Heart right ventricle (tissue), 16 donors: Measurements from ENCODE around the gene MT1X. TPM values are rescaled to one million over a fixed set of nuclear protein-coding genes. Genes with fewer than 3 reads are reported as not detected.

Experiments
- ATAC-seq, 8 donors: fragments of 200-7000 bp; cut with Tn5 transposase; one replicate each; pipeline ENCODE4 v1.9.1; 2020; ENCODE audit warnings: mild to moderate bottlenecking in 8 of 8, moderate library complexity in 8 of 8, moderate number of reproducible peaks in 1 of 8
- DNase-seq, 2 donors: peaks; one replicate each; pipeline ENCODE4 v3.0.0-alpha.2; 2020
- H3K27ac ChIP-seq, 10 donors: fragments of 200-600 bp; sonication (generic) in 2 of 10; one replicate each; pipeline versions ENCODE4 v1.5.0 to v1.8.0; 2020 to 2022; ENCODE audit warnings: mild to moderate bottlenecking in 3 of 10
- H3K27me3 ChIP-seq, 7 donors: fragments of 200-600 bp; one replicate each; pipeline ENCODE4 v1.8.0; 2021 to 2022; ENCODE audit warnings: mild to moderate bottlenecking in 2 of 7
- H3K36me3 ChIP-seq, 9 donors: fragments of 200-600 bp; sonication (generic) in 1 of 9; one replicate each; pipeline versions ENCODE4 v1.5.0 to v1.8.0; 2020 to 2022; ENCODE audit warnings: mild to moderate bottlenecking in 2 of 9
- H3K4me1 ChIP-seq, 9 donors: fragments of 200-600 bp; sonication (generic) in 1 of 9; one replicate each; pipeline versions ENCODE4 v1.5.0 to v1.8.0; 2020 to 2022; ENCODE audit warnings: mild to moderate bottlenecking in 4 of 9
- H3K4me3 ChIP-seq, 10 donors: fragments of 200-600 bp; sonication (generic) in 2 of 10; one replicate each; pipeline versions ENCODE4 v1.5.0 to v1.8.0; 2020 to 2022; ENCODE audit warnings: mild to moderate bottlenecking in 7 of 10, moderate library complexity in 2 of 10
- H3K9me3 ChIP-seq, 11 donors: fragments of 200-600 bp in 10 of 11; sonication (generic) in 2 of 11; one replicate each; pipeline versions ENCODE4 v1.5.0 to v1.8.0; 2013 to 2022; ENCODE audit warnings: mild to moderate bottlenecking in 2 of 11, control low read depth in 1 of 11, moderate library complexity in 1 of 11
- WGBS, 2 donors: extraction: QIAGEN DNeasy Blood & Tissue Kit; methylation state at CpG; one replicate each; pipeline ENCODE4 v1.1.7; 2013; ENCODE audit warnings: inconsistent platforms in 1 of 2; 5-methylcytosine and 5-hydroxymethylcytosine counted together
- intact Hi-C, 10 donors: fragments of 100-400 bp; cut with DNase I; formaldehyde crosslinking; loops; one replicate each; pipeline versions ENCODE4 v1.11.1 to v1.14.2; 2022
- long read RNA-seq, 3 donors: library from polyadenylated mRNA; unstranded; transcript quantifications; one replicate each; pipeline ENCODE4 v2.0.0, GENCODE V29; 2020 to 2021
- polyA plus RNA-seq, 2 donors: library from polyadenylated mRNA; stranded (reverse); fragments of 200-250 nt; gene quantifications; one replicate each; pipeline ENCODE4 v1.2.3, GENCODE V29; 2013
- total RNA-seq, 10 donors: library from RNA; stranded (reverse); fragmentation: NEBNext Ultra II Directional in 3 of 10; extraction: Animal tissue kit (Norgen Biotek cat#: 25700) in 3 of 10; gene quantifications; one replicate each; pipeline versions ENCODE4 v1.2.1 to v1.2.4, GENCODE V29; 2021 to 2023
- TF ChIP-seq, protein P1 (sequence below), 9 donors: fragments of 200-600 bp; sonication (generic) in 2 of 9; IDR thresholded peaks; one replicate each; pipeline versions ENCODE4 v1.5.0 to v1.8.0; 2021 to 2022; ENCODE audit warnings: antibody characterized with exemption in 9 of 9, mild to moderate bottlenecking in 5 of 9, moderate library complexity in 1 of 9
- donor health status: Arrhythmogenic right ventricular cardiomyopathy.
- donor health status: ischemic (EF 13 %, LVEDD 7.1; RV severe dilation, severe dysfunction).
- donor health status: healthy with polysubstance abuse.
- donor health status: DM: no; HTN: yes; CAD: no.
- donor health status: DM: no; HTN: no; CAD: no.
- donor health status: ischemic (EF 25% LVEDD 6.9; RV normal size, moderate dysfunction).
- donor health status: ischemic (EF 25% LVEDD 5.7; RV mildly dilated, moderate dysfunction).
- donor health status: healthy.
- donor health status: DM: yes; HTN: yes; CAD: no.
- donor health status: Ischemic cardiomyopathy.
- donor health status: ischemic (EF 35%, LVEDD 5.7; RV mildly dilated, moderate dysfunction).
- donor health status: nonischemic (EF 11% LVEDD 7.7; RV severe dilation, severe dysfunction).
- donor health status: DM: yes; HTN: yes; CAD: no.
- donor health status: PGD.
- donor health status: ischemic (EF 29% LVEDD 5.4; RV normal size, mild dysfunction).
- donor health status: nonischemic (EF 23%, LVEDD 6.1; RV moderate dilation, normal function).

Gene MT1X
- total RNA-seq = 100 to 1,000 TPM in 4 of 10 donors, 10 to 100 TPM in 6; 15.8 to 616 (median 71.4) TPM
- polyA plus RNA-seq = 100 to 1,000 TPM; 162 to 239 TPM
- long read RNA-seq, donor 1, partial matches to known transcripts = 0 of 3 reads
- long read RNA-seq, donor 1, other reads (novel, unspliced or antisense) = 0 of 3 reads
- long read RNA-seq, donor 2, transcript MT1X-201 (3 exons, 450 nt) = major isoform, 23 of 24 reads
- long read RNA-seq, donor 2, partial matches to known transcripts = 0 of 24 reads
- long read RNA-seq, donor 2, other reads (novel, unspliced or antisense) = 0 of 24 reads
- long read RNA-seq, donor 3, transcript MT1X-201 (3 exons, 450 nt) = minor isoform, 5 of 11 reads
- long read RNA-seq, donor 3, transcript MT1X-204 (1 exons, 1,727 nt) = major isoform, 6 of 11 reads
- long read RNA-seq, donor 3, partial matches to known transcripts = 0 of 11 reads
- long read RNA-seq, donor 3, other reads (novel, unspliced or antisense) = 0 of 11 reads

DNA sequence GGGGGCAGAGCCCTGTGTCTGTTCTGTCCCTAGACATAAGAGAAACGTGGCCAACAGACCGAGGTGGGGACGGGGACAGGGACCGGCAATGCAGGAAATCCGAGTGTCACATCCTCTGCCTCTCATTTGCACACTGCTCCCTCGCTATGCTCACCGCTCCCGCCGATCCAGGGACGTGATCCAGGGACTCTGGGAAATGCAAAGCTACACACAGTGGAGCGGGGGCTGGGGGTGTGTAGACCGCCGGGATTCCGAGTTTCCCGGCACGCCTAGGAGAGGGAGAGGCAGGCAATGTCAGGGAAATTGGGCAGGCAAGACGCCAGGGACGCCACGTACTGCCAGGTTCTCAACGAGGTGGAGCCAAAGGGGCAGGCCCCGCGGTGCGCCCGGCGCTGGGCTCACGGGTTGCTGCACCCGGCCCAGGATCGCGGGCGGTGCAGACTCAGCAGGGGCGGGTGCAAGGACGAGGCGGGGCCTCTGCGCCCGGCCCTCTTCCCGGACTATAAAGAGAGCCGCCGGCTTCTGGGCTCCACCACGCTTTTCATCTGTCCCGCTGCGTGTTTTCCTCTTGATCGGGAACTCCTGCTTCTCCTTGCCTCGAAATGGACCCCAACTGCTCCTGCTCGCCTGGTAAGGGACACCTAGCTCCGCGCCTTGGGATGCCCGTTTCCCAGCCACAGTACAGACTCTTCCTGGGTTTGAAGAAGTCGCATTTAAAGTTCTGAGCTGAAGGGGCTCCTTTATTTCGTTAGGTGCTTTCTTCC, at the start of gene MT1X:
Gene MT1X, plus strand, starts transcription at position 532 of the 764 bp plus-strand sequence. Its CDS starts 71 bp downstream, at position 603.
- intact Hi-C loops = loop anchor here in 8 of 10 donors (1.0 to 5.0 kb wide), 7 partner anchors 40 to 80 kb away; partner anchors contain the start of genes MT2A (in 6 of the 8) and MT1E (in 2 of the 8)
- H3K4me3 ChIP-seq = peak within 1 kb of the TSS; percentile 37 to 71 (median 58)
- 1% methylated on average over 49 of the region's 49 CpGs for WGBS, 2 donors
- ATAC-seq = peak; percentile 93 to 99 (median 98)
- peaks cover 0 to under 1% (median 0%) of the 10 kb centered on the region in 7 donors for H3K27me3 ChIP-seq
- H3K9me3 ChIP-seq = peaks cover 0 to 12% (median 0%) of the 10 kb centered on the region in 11 donors
- DNase-seq = peak; percentile 88 to 95
- TF ChIP-seq, protein P1, sequence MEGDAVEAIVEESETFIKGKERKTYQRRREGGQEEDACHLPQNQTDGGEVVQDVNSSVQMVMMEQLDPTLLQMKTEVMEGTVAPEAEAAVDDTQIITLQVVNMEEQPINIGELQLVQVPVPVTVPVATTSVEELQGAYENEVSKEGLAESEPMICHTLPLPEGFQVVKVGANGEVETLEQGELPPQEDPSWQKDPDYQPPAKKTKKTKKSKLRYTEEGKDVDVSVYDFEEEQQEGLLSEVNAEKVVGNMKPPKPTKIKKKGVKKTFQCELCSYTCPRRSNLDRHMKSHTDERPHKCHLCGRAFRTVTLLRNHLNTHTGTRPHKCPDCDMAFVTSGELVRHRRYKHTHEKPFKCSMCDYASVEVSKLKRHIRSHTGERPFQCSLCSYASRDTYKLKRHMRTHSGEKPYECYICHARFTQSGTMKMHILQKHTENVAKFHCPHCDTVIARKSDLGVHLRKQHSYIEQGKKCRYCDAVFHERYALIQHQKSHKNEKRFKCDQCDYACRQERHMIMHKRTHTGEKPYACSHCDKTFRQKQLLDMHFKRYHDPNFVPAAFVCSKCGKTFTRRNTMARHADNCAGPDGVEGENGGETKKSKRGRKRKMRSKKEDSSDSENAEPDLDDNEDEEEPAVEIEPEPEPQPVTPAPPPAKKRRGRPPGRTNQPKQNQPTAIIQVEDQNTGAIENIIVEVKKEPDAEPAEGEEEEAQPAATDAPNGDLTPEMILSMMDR (IDR thresholded peaks at IDR 0.05) = no peak
- peak within 1 kb of the TSS; percentile 60 to 90 (median 82) for H3K27ac ChIP-seq
- no peaks in the 10 kb centered on the region for H3K36me3 ChIP-seq
- peaks cover 0 to 55% (median 28%) of the 10 kb centered on the region in 9 donors for H3K4me1 ChIP-seq

DNA sequence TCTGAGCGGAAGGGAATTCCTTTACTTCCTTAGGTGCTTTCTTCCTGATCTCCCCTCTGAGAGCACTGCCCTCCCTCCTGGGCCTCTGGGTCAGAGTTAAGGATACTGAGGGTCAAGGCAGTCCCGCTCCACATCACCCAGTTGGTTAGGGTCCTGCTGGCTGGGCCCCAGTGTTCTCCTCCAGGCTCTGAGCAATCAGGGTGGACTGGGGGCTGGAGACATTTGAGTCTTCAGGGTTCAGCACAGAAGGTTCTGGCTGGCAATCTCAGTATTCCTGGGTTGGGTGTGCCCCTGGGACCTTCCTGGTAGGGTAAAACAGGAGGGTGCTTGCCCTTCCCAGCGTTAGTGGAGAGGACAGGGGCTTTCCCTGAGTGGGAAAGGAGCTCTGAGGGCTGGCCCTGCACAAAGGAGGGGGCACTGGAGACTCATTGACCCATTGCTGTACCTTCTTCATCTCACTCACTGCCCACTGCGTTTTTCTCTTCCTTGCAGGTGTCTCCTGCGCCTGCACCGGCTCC, 49.4 kb upstream of the MT1X start:
- ATAC-seq (peak in 3 of 8 donors; percentile 3 to 18 (median 3)), DNase-seq (no peak)
- Histone ChIP-seq H3K27ac (peak overlapping the region; percentile 43 to 82 (median 76)), H3K36me3 (no peaks in the 10 kb centered on the region), H3K4me3 (peak overlapping the region; percentile 27 to 72 (median 64)), H3K27me3 (peaks cover 3 to 72% (median 28%) of the 10 kb centered on the region in 7 donors), H3K4me1 (peaks cover 0 to 27% (median 17%) of the 10 kb centered on the region in 9 donors), H3K9me3 (no peaks in the 10 kb centered on the region)
- WGBS, 2 donors = 48 to 51% methylated on average over 6 of the region's 6 CpGs
- intact Hi-C loops = no loop called here
- TF ChIP-seq, protein P1 (IDR thresholded peaks at IDR 0.05) = no peak

DNA sequence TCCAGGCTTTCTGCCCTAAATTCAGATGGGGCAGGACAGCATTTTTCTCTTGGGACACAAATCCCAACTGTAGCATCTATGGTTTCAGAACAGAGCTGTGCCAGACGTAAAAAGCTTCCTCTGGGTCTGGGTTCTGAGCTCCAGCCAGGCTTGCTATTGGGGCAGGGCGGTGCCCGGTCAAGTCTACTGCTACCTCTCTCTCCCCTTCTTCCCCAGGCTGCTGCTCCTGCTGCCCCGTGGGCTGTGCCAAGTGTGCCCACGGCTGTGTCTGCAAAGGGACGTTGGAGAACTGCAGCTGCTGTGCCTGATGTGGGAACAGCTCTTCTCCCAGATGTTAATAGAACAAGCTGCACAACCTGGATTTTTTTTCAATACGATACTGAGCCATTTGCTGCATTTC, 48.7 kb upstream of the MT1X start:
- 53 to 69% methylated on average over 7 of the region's 7 CpGs for WGBS, 2 donors
- intact Hi-C loops = no loop called here
- Histone ChIP-seq H3K27ac (peak overlapping the region in 1 of 10 donors; percentile 27), H3K27me3 (peaks cover 3 to 78% (median 28%) of the 10 kb centered on the region in 7 donors), H3K36me3 (no peaks in the 10 kb centered on the region), H3K9me3 (no peaks in the 10 kb centered on the region), H3K4me3 (peak overlapping the region in 5 of 10 donors; percentile 46 to 72 (median 67)), H3K4me1 (peaks cover 0 to 30% (median 22%) of the 10 kb centered on the region in 9 donors)
- ATAC-seq (no peak), DNase-seq (no peak)
- TF ChIP-seq, protein P1 (IDR thresholded peaks at IDR 0.05) = no peak
